GM12891 (cell line): Measurements from ENCODE around the gene HS1BP3.

Experiments used
- PAX5 ChIP-seq: IDR thresholded peaks from 2 replicates; pipeline ENCODE4 v1.6.1; 2011; ENCODE audit warnings: low read length, moderate library complexity, mild to moderate bottlenecking; ENCODE audit not compliant: insufficient read depth, severe bottlenecking
- POLR2A ChIP-seq: IDR thresholded peaks from 2 replicates; pipeline ENCODE4 v1.6.1; 2011; ENCODE audit warnings: low read depth, low read length, control low read depth
- POLR2AphosphoS5 ChIP-seq: IDR thresholded peaks from 2 replicates; pipeline ENCODE4 v1.6.1; 2011; ENCODE audit warnings: low read depth, low read length, control low read depth
- POU2F2 ChIP-seq: IDR thresholded peaks from 2 replicates; pipeline ENCODE4 v1.6.1; 2011; ENCODE audit warnings: low read depth, mild to moderate bottlenecking, control low read depth, low read length, moderate library complexity
- SPI1 ChIP-seq: IDR thresholded peaks from 2 replicates; pipeline ENCODE4 v1.6.1; 2011; ENCODE audit warnings: low read depth, low read length, control low read depth
- TAF1 ChIP-seq: IDR thresholded peaks from 2 replicates; pipeline ENCODE4 v1.6.1; 2011; ENCODE audit warnings: low read depth, low read length, control low read depth

DNA sequence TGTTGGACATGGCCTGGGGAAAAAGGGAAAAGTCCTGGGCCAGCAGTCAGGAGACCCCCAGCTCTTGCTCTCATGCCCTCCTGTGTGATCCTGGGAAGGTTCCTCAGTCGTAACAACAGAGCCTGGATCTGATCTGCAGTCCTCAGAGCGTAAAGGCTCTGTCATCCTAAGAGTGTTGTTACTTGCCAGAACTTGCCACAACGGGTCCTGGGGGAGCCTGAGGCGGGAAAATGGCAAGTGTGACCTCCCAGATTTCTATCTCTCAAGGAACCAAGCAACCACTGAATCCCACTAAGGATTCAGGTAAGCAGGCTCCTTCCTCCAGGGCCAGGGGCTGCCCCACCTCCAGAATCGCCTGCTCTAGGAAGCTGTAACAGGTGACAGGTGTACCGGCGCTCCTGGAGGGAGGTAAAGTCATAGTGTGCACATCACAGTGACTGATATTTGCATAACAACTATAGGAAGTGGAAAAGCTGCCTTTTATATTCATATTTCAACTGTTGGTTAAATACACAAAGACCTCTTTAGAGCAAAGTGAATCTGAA lies 18.4 kb downstream of the HS1BP3 start:
- TF ChIP-seq POLR2AphosphoS5 (no peak), POLR2A (no peak), SPI1 (no peak), TAF1 (no peak), PAX5 (no peak), POU2F2 (no peak; the same call in 1 of the 2 replicates)
